Adrenal gland (tissue), 12 donors: ENCODE results near the gene SMURF1. TPM values are rescaled to one million over a fixed set of nuclear protein-coding genes. Genes with fewer than 3 reads are reported as not detected.

Experiments used
- DNase-seq, 7 donors: peaks; one replicate each; pipeline ENCODE4 v3.0.0-alpha.2; 2019 to 2020
- H3K27ac ChIP-seq, 5 donors: fragments of 200-600 bp; sonication (generic) in 4 of 5; 1 replicate in 3 of 5; 2 replicates in 2 of 5; pipeline versions ENCODE4 v1.5.1 to v1.8.0; 2016 to 2020; ENCODE audit warnings: mild to moderate bottlenecking in 1 of 5
- H3K27me3 ChIP-seq: fragments of 200-600 bp; 2 replicates; pipeline ENCODE4 v1.8.0; 2021
- H3K36me3 ChIP-seq, 2 donors: fragments of 200-600 bp; replicated peaks in 1 of 2; 1 replicate in 1 of 2; 2 replicates in 1 of 2; pipeline versions ENCODE4 v1.5.1 to v1.8.0; 2018 to 2022
- H3K4me1 ChIP-seq, 2 donors: fragments of 200-600 bp; replicated peaks in 1 of 2; 1 replicate in 1 of 2; 2 replicates in 1 of 2; pipeline versions ENCODE4 v1.5.1 to v1.8.0; 2018 to 2021
- H3K4me3 ChIP-seq, 4 donors: fragments of 200-600 bp; sonication (generic) in 3 of 4; one replicate each; pipeline ENCODE4 v1.5.1; 2016 to 2018
- H3K9me3 ChIP-seq, 3 donors: fragments of 200-600 bp; sonication (generic) in 1 of 3; replicated peaks in 1 of 3; 1 replicate in 2 of 3; 2 replicates in 1 of 3; pipeline versions ENCODE4 v1.5.1 to v1.8.0; 2016 to 2021
- CTCF ChIP-seq, 6 experiments: fragments of 450-650 bp in 4 of 6; fragments of 200-600 bp in 2 of 6; sonication (generic) in 1 of 6; IDR thresholded peaks; 1 replicate in 5 of 6; 2 replicates in 1 of 6; pipeline versions ENCODE4 v1.5.1 to v1.8.0; 2016 to 2021; ENCODE audit warnings: antibody characterized with exemption in 6 of 6, mild to moderate bottlenecking in 2 of 6, moderate library complexity in 1 of 6
- POLR2A ChIP-seq, 2 donors: fragments of 450-650 bp; IDR thresholded peaks; one replicate each; pipeline ENCODE4 v1.6.1; 2017; ENCODE audit warnings: antibody characterized with exemption in 2 of 2, mild to moderate bottlenecking in 2 of 2, moderate library complexity in 1 of 2
- WGBS, 4 donors: extraction: QIAGEN DNeasy Blood & Tissue Kit in 2 of 4; methylation state at CpG; one replicate each; pipeline versions ENCODE4 v1.1.5 to v1.1.7; 2013 to 2017; 5-methylcytosine and 5-hydroxymethylcytosine counted together
- intact Hi-C, 2 donors: fragments of 100-400 bp; cut with DNase I; formaldehyde crosslinking; loops; one replicate each; pipeline versions ENCODE4 v1.14.1 to v1.15.0; 2022 to 2023
- polyA plus RNA-seq, 3 donors: library from polyadenylated mRNA; stranded (reverse); fragments of 200-250 nt in 2 of 3; fragments of 350-450 nt in 1 of 3; fragmentation: Illumina TruSeq in 1 of 3; extraction: RNeasy Lipid Tissue Mini Kit (QIAGEN cat#74804) in 1 of 3; gene quantifications; one replicate each; pipeline ENCODE4 v1.2.3, GENCODE V29; 2013 to 2014
- total RNA-seq, 9 donors: library from RNA; depleted of rRNA in 4 of 9; stranded (reverse); fragments of >200 nt in 4 of 9; fragments of 120-200 nt in 1 of 9; fragmentation: NEBNext Ultra II Directional in 1 of 9; extraction: Animal tissue kit (Norgen Biotek cat#: 25700) in 1 of 9; gene quantifications; one replicate each; pipeline versions ENCODE4 v1.1.0 to v1.2.4, GENCODE V29; 2013 to 2023
- donor health status: healthy with polysubstance abuse.
- donor health status: Bipolar disorder and iron deficiency.
- donor health status: DM: yes; HTN: yes; CAD: no.
- donor health status: DM: no; HTN: no; CAD: no.
- donor health status: DM: no; HTN: no; CAD: no.
- donor health status: DM: yes; HTN: yes; CAD: no.

The SMURF1 gene
- total and polyA plus RNA-seq, 12 donors = 8.9 to 40.3 (median 22.3) TPM

- Histone ChIP-seq H3K4me1 (no peaks in the 10 kb centered on the region), H3K4me3 (no peak overlapping the region), H3K27me3 (no peaks in the 10 kb centered on the region), H3K9me3 (no peaks in the 10 kb centered on the region), H3K36me3 (peaks cover 0 to 93% of the 10 kb centered on the region in 2 donors), H3K27ac (no peak overlapping the region)
- intact Hi-C loops = no loop called here
- TF ChIP-seq POLR2A (IDR thresholded peaks at IDR 0.05) = no peak
- no peak for TF ChIP-seq CTCF (IDR thresholded peaks at IDR 0.05)
- 91 to 99% (median 95%) methylated on average over 9 of the region's 9 CpGs for WGBS, 4 donors
- DNase-seq = peak in 1 of 7 donors; percentile 9
These were observed 133.6 kb downstream of the SMURF1 start for GRCh38 chr7:99010281-99010680.

GRCh38 chr7:99008921-99009530 is 134.9 kb downstream of the SMURF1 start:
- no peaks in the 10 kb centered on the region for H3K9me3 ChIP-seq
- WGBS, 4 donors = 81 to 100% (median 89%) methylated on average over 1 to 11 of the region's 11 CpGs
- no peaks in the 10 kb centered on the region for H3K4me1 ChIP-seq
- TF ChIP-seq CTCF (IDR thresholded peaks at IDR 0.05) (no peak), POLR2A (IDR thresholded peaks at IDR 0.05) (no peak)
- intact Hi-C loops = no loop called here
- DNase-seq = peak in 1 of 7 donors; percentile 41
- H3K27me3 ChIP-seq = no peaks in the 10 kb centered on the region
- H3K27ac ChIP-seq = no peak overlapping the region
- peaks cover 0 to 93% of the 10 kb centered on the region in 2 donors for H3K36me3 ChIP-seq
- H3K4me3 ChIP-seq = no peak overlapping the region

- intact Hi-C loops = no loop called here
- TF ChIP-seq CTCF (IDR thresholded peaks at IDR 0.05) (no peak), POLR2A (IDR thresholded peaks at IDR 0.05) (no peak)
- DNase-seq = peak in 1 of 7 donors; percentile 46
These were observed 135.7 kb downstream of the SMURF1 start for GRCh38 chr7:99008181-99008631.

GRCh38 chr7:99006739-99007424 is 137.0 kb downstream of the SMURF1 start:
- peak in 2 of 7 donors; percentile 7 to 23 for DNase-seq
- H3K27ac ChIP-seq = no peak overlapping the region
- intact Hi-C loops = no loop called here
- 94 to 96% (median 95%) methylated on average over 10 to 11 of the region's 11 CpGs for WGBS, 4 donors
- H3K27me3 ChIP-seq = no peaks in the 10 kb centered on the region
- H3K9me3 ChIP-seq = no peaks in the 10 kb centered on the region
- H3K4me3 ChIP-seq = no peak overlapping the region
- H3K4me1 ChIP-seq = no peaks in the 10 kb centered on the region
- TF ChIP-seq POLR2A (IDR thresholded peaks at IDR 0.05) = no peak
- TF ChIP-seq CTCF (IDR thresholded peaks at IDR 0.05) = no peak
- H3K36me3 ChIP-seq = peaks cover 0 to 74% of the 10 kb centered on the region in 2 donors

More at GRCh38 chr7:99008181-99008631, 135.7 kb downstream of the SMURF1 start:
- H3K4me1 ChIP-seq = no peaks in the 10 kb centered on the region
- H3K9me3 ChIP-seq = no peaks in the 10 kb centered on the region
- H3K27me3 ChIP-seq = no peaks in the 10 kb centered on the region
- WGBS, 4 donors = 93 to 97% (median 96%) methylated on average over 18 to 23 of the region's 23 CpGs
- no peak overlapping the region for H3K27ac ChIP-seq
- no peak overlapping the region for H3K4me3 ChIP-seq
- peaks cover 0 to 88% of the 10 kb centered on the region in 2 donors for H3K36me3 ChIP-seq
